ENCODE data around the gene DMD.

DNA sequence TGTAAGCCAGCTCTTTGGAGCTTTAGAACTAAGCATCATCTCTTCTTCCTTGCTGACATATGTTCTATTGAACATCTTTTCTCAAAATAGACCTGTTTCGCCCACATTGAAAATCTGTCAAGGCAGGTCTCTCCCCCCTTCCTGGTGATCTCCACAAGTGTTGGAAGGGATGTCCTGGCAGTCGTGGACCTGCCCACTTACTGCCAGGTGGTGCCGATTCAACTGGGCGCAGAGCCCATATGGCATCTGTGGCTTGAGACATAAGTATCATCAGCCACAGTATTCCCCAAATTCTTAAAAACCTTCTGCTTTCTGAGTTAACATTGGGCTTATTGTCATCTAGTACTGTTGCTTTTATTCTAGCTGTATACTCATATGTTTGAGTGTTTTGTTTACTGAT is 1170.2 kb downstream of the DMD start:
- TF ChIP-seq CTCF (IDR thresholded peaks at IDR 0.05), result no peak
- TF ChIP-seq EZH2 (IDR thresholded peaks at IDR 0.05), result no peak
- no peak for TF ChIP-seq EZH2phosphoT487 (IDR thresholded peaks at IDR 0.05)

Measured in neural progenitor cell (in vitro differentiated cells).